T47D (cell line): ENCODE measurements around the gene SOX2.

Experiments used
- DNase-seq, 2 experiments: peaks; one replicate each; pipeline versions ENCODE4 v3.0.0 to v3.0.0-alpha.2; 2011 to 2012; ENCODE audit warnings: low read depth in 1 of 2, low spot score in 1 of 2
- JUND ChIP-seq: IDR thresholded peaks from 2 replicates; pipeline ENCODE4 v1.6.1; 2012; ENCODE audit warnings: low read depth
- in situ Hi-C: cut with HindIII; loops from 2 replicates; pipeline ENCODE4 v1.10.0; 2016; ENCODE audit warnings: low sequenced_read_pairs, low pct_unique_long_range_greater_than_20kb

The SOX2 gene

GRCh38 chr3:181728470-181729340 is 17.0 kb downstream of the SOX2 start:
- no peak for DNase-seq
- TF ChIP-seq JUND, result no peak
- in situ Hi-C loops, result no loop called here

GRCh38 chr3:181729341-181729869 is 17.7 kb downstream of the SOX2 start:
- TF ChIP-seq JUND, result no peak
- in situ Hi-C loops, result no loop called here
- no peak for DNase-seq

- no peak for DNase-seq
These were observed 18.6 kb downstream of the SOX2 start for GRCh38 chr3:181730316-181730715.

GRCh38 chr3:181730934-181731333 is 19.2 kb downstream of the SOX2 start:
- in situ Hi-C loops, result no loop called here
- TF ChIP-seq JUND, result no peak
- DNase-seq, result no peak

More at GRCh38 chr3:181730316-181730715, 18.6 kb downstream of the SOX2 start:
- no peak for TF ChIP-seq JUND
- in situ Hi-C loops, result no loop called here

- DNase-seq, result no peak
- no peak for TF ChIP-seq JUND
- in situ Hi-C loops, result no loop called here
These were observed 24.2 kb downstream of the SOX2 start for GRCh38 chr3:181735911-181736310.

GRCh38 chr3:181738551-181738950 is 26.8 kb downstream of the SOX2 start:
- TF ChIP-seq JUND, result no peak
- in situ Hi-C loops, result no loop called here
- DNase-seq, result no peak

GRCh38 chr3:181739628-181740027 is 27.9 kb downstream of the SOX2 start:
- DNase-seq, result no peak
- in situ Hi-C loops, result no loop called here
- no peak for TF ChIP-seq JUND

- no peak for DNase-seq
- in situ Hi-C loops, result no loop called here
These were observed 29.7 kb downstream of the SOX2 start for GRCh38 chr3:181741417-181741816.

GRCh38 chr3:181752202-181752671 is 40.5 kb downstream of the SOX2 start:
- no peak for DNase-seq
- in situ Hi-C loops, result no loop called here
- TF ChIP-seq JUND, result no peak

More at GRCh38 chr3:181741417-181741816, 29.7 kb downstream of the SOX2 start:
- TF ChIP-seq JUND, result no peak

- in situ Hi-C loops, result no loop called here
- no peak for DNase-seq
- no peak for TF ChIP-seq JUND
These were observed 41.7 kb downstream of the SOX2 start for GRCh38 chr3:181753391-181753790.

GRCh38 chr3:181755959-181756358 is 44.2 kb downstream of the SOX2 start:
- in situ Hi-C loops, result no loop called here
- no peak for TF ChIP-seq JUND
- DNase-seq, result peak in 1 of 2 experiments; percentile 23

- no peak for DNase-seq
- TF ChIP-seq JUND, result no peak
- in situ Hi-C loops, result no loop called here
These were observed 45.0 kb downstream of the SOX2 start for GRCh38 chr3:181756645-181757297.
